ENCODE data around the gene CCSER2.

CCSER2 gene

DNA sequence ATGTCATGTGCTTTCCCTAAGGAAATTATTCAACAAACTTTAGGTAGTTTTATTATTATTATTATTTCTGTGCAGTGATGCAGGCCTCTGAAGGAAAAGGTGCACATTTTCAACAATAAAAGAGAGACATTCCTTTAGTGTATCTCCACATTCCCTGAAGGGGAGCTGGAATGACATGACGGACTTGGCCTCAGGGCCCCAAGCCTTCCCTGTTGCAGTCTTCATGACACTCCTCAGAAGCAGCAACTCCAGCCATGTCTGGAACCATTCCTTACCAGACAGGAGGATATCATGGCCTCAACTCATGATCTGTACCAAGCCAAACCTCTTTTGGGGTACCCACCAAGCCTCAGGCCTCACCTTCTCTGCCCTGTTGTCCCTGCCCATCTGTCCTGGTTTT lies 35.2 kb upstream of the CCSER2 start:
- H2BK5ac ChIP-seq (ENCODE audit: low read depth, low read length, poor library complexity, severe bottlenecking), result no peak overlapping the region

DNA sequence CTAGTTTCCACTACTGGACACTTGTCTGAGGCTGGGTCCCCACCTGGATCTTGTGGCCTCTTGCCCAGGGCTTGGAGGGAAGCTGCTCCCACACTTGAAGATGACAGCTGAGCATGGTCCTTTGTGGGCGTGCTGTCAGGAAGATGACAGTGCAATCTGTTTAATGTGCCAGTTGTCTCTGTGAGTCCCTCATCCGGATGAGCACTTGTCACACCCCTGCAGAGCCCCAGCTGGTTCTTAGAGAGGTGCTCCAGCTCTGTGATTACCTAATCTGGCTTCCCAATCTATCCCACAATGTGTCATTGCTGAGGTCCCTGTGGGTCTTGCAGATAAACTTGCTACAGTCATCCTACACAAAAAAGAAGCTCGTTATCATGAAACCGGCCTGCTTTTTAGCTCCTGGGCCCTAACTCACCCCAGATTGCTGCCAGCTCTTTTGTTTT lies 34.8 kb upstream of the CCSER2 start:
- H3K36me3 ChIP-seq (ENCODE audit: control insufficient read depth in 1 of 2, insufficient read depth in 2 of 2, low read depth in 1 of 2, low read length in 2 of 2), result no peaks in the 10 kb centered on the region
- no peak overlapping the region for H2AK5ac ChIP-seq (ENCODE audit: low read length, severe bottlenecking)
- H2BK120ac ChIP-seq (ENCODE audit: low read depth, low read length), result no peak overlapping the region
- 20% methylated on average over 4 of the region's 4 CpGs for WGBS
- DNase-seq, result no peak
- H3K79me1 ChIP-seq (replicated peaks; ENCODE audit: low read length, poor library complexity, severe bottlenecking), result no peaks in the 10 kb centered on the region
- no peak overlapping the region for H3K18ac ChIP-seq (ENCODE audit: low read depth in 1 of 2, low read length in 2 of 2)
- H2AFZ ChIP-seq (ENCODE audit: low read depth, low read length), result no peak overlapping the region
- H2BK12ac ChIP-seq (ENCODE audit: low read length in 2 of 2), result no peak overlapping the region
- peaks cover 2% of the 10 kb centered on the region for H3K4me1 ChIP-seq (ENCODE audit: control insufficient read depth, insufficient read depth, low read depth, low read length)
- H3K4me2 ChIP-seq (ENCODE audit: low read length, poor library complexity, severe bottlenecking), result no peak overlapping the region
- H3K27me3 ChIP-seq (ENCODE audit: control insufficient read depth in 1 of 2, insufficient read depth in 1 of 2, low read length in 2 of 2), result peaks cover 3 to 4% of the 10 kb centered on the region in 2 experiments
- H3K9ac ChIP-seq (ENCODE audit: low read length), result no peak overlapping the region
- no peak overlapping the region for H3K14ac ChIP-seq (ENCODE audit: low read length in 2 of 2)
- no peak overlapping the region for H2BK5ac ChIP-seq (ENCODE audit: low read depth, low read length, poor library complexity, severe bottlenecking)
- peak overlapping the region in 1 of 2 experiments; percentile 23 for H3K23ac ChIP-seq (ENCODE audit: low read length in 2 of 2)
- no peak overlapping the region for H3K27ac ChIP-seq (ENCODE audit: low read length, poor library complexity, severe bottlenecking)
- no peak overlapping the region for H3K4me3 ChIP-seq (ENCODE audit: insufficient read depth in 1 of 2, low read depth in 1 of 2, low read length in 2 of 2)
- H3K9me3 ChIP-seq (ENCODE audit: control insufficient read depth, low read length), result no peaks in the 10 kb centered on the region
- H4K8ac ChIP-seq (ENCODE audit: low read length), result no peak overlapping the region
- H2BK15ac ChIP-seq (ENCODE audit: low read depth, poor library complexity, severe bottlenecking), result no peak overlapping the region
- no peak overlapping the region for H4K91ac ChIP-seq (ENCODE audit: low read length)
- H3K4ac ChIP-seq (ENCODE audit: low read depth in 1 of 2, low read length in 2 of 2), result no peak overlapping the region

More for the DNA sequence above, 35.2 kb upstream of the CCSER2 start:
- no peak overlapping the region for H3K9ac ChIP-seq (ENCODE audit: low read length)
- no peak overlapping the region for H4K91ac ChIP-seq (ENCODE audit: low read length)
- no peak overlapping the region for H3K14ac ChIP-seq (ENCODE audit: low read length in 2 of 2)
- DNase-seq, result no peak
- no peak overlapping the region for H2AFZ ChIP-seq (ENCODE audit: low read depth, low read length)
- H3K18ac ChIP-seq (ENCODE audit: low read depth in 1 of 2, low read length in 2 of 2), result no peak overlapping the region
- H3K4me2 ChIP-seq (ENCODE audit: low read length, poor library complexity, severe bottlenecking), result no peak overlapping the region
- H2AK5ac ChIP-seq (ENCODE audit: low read length, severe bottlenecking), result no peak overlapping the region
- H3K27me3 ChIP-seq (ENCODE audit: control insufficient read depth in 1 of 2, insufficient read depth in 1 of 2, low read length in 2 of 2), result peaks cover 3 to 8% of the 10 kb centered on the region in 2 experiments
- peaks cover 2% of the 10 kb centered on the region for H3K4me1 ChIP-seq (ENCODE audit: control insufficient read depth, insufficient read depth, low read depth, low read length)
- no peak overlapping the region for H3K4ac ChIP-seq (ENCODE audit: low read depth in 1 of 2, low read length in 2 of 2)
- H3K4me3 ChIP-seq (ENCODE audit: insufficient read depth in 1 of 2, low read depth in 1 of 2, low read length in 2 of 2), result no peak overlapping the region
- H4K8ac ChIP-seq (ENCODE audit: low read length), result no peak overlapping the region
- H3K9me3 ChIP-seq (ENCODE audit: control insufficient read depth, low read length), result no peaks in the 10 kb centered on the region
- no peaks in the 10 kb centered on the region for H3K79me1 ChIP-seq (replicated peaks; ENCODE audit: low read length, poor library complexity, severe bottlenecking)
- no peak overlapping the region for H2BK120ac ChIP-seq (ENCODE audit: low read depth, low read length)
- H3K27ac ChIP-seq (ENCODE audit: low read length, poor library complexity, severe bottlenecking), result no peak overlapping the region
- no peak overlapping the region for H2BK15ac ChIP-seq (ENCODE audit: low read depth, poor library complexity, severe bottlenecking)
- H2BK12ac ChIP-seq (ENCODE audit: low read length in 2 of 2), result no peak overlapping the region
- H3K23ac ChIP-seq (ENCODE audit: low read length in 2 of 2), result no peak overlapping the region
- WGBS, result 83% methylated on average over 1 of the region's 1 CpG
- no peaks in the 10 kb centered on the region for H3K36me3 ChIP-seq (ENCODE audit: control insufficient read depth in 1 of 2, insufficient read depth in 2 of 2, low read depth in 1 of 2, low read length in 2 of 2)

DNA sequence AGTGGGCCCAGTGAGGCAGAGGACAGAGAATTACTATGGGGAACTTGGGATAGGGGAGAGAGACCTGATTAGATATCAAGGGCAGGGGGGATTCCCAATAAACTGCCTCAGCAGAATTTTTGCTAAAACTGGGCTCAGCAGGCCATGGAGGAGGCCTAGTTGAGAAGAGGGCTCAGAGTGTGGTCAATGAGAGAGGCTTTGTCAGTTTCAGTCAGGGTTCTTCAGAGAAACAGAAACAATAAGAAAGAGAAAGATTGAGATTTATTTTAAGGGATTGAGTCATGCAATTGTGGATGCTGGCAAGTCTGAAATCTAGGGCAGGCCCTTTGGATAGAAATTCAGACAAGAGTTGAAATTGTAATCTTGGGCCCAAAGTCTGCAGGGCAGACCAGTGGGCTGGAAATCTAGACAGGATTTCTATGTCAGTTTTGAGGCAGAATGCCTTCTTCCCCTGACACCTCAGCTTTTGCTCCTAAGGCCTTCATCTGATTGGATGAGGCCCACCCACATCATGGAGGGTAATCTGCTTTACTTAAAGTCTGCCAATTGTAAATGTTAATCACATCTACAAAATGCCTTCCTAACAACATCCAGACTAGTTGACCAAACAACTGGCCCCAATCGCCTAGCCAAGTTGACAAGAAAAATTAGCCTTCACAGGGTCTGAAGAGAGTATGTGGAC lies 33.5 kb upstream of the CCSER2 start:
- Histone ChIP-seq H2AK5ac (ENCODE audit: low read length, severe bottlenecking) (no peak overlapping the region), H3K4ac (ENCODE audit: low read depth in 1 of 2, low read length in 2 of 2) (no peak overlapping the region), H3K27me3 (ENCODE audit: control insufficient read depth in 1 of 2, insufficient read depth in 1 of 2, low read length in 2 of 2) (peaks cover 1 to 2% of the 10 kb centered on the region in 2 experiments), H3K4me2 (ENCODE audit: low read length, poor library complexity, severe bottlenecking) (no peak overlapping the region), H4K8ac (ENCODE audit: low read length) (no peak overlapping the region), H3K79me1 (replicated peaks; ENCODE audit: low read length, poor library complexity, severe bottlenecking) (no peaks in the 10 kb centered on the region), H3K14ac (ENCODE audit: low read length in 2 of 2) (no peak overlapping the region), H2BK5ac (ENCODE audit: low read depth, low read length, poor library complexity, severe bottlenecking) (no peak overlapping the region), H3K9ac (ENCODE audit: low read length) (no peak overlapping the region), H2AFZ (ENCODE audit: low read depth, low read length) (no peak overlapping the region), H4K91ac (ENCODE audit: low read length) (no peak overlapping the region), H3K27ac (ENCODE audit: low read length, poor library complexity, severe bottlenecking) (no peak overlapping the region), H3K9me3 (ENCODE audit: control insufficient read depth, low read length) (no peaks in the 10 kb centered on the region), H3K4me3 (ENCODE audit: insufficient read depth in 1 of 2, low read depth in 1 of 2, low read length in 2 of 2) (no peak overlapping the region), H3K18ac (ENCODE audit: low read depth in 1 of 2, low read length in 2 of 2) (no peak overlapping the region), H3K36me3 (ENCODE audit: control insufficient read depth in 1 of 2, insufficient read depth in 2 of 2, low read depth in 1 of 2, low read length in 2 of 2) (no peaks in the 10 kb centered on the region), H3K23ac (ENCODE audit: low read length in 2 of 2) (no peak overlapping the region), H3K4me1 (ENCODE audit: control insufficient read depth, insufficient read depth, low read depth, low read length) (peaks cover 2% of the 10 kb centered on the region), H2BK12ac (ENCODE audit: low read length in 2 of 2) (no peak overlapping the region), H2BK120ac (ENCODE audit: low read depth, low read length) (no peak overlapping the region), H2BK15ac (ENCODE audit: low read depth, poor library complexity, severe bottlenecking) (no peak overlapping the region)
- no peak for DNase-seq
- WGBS, result 85% methylated on average over 1 of the region's 1 CpG

DNA sequence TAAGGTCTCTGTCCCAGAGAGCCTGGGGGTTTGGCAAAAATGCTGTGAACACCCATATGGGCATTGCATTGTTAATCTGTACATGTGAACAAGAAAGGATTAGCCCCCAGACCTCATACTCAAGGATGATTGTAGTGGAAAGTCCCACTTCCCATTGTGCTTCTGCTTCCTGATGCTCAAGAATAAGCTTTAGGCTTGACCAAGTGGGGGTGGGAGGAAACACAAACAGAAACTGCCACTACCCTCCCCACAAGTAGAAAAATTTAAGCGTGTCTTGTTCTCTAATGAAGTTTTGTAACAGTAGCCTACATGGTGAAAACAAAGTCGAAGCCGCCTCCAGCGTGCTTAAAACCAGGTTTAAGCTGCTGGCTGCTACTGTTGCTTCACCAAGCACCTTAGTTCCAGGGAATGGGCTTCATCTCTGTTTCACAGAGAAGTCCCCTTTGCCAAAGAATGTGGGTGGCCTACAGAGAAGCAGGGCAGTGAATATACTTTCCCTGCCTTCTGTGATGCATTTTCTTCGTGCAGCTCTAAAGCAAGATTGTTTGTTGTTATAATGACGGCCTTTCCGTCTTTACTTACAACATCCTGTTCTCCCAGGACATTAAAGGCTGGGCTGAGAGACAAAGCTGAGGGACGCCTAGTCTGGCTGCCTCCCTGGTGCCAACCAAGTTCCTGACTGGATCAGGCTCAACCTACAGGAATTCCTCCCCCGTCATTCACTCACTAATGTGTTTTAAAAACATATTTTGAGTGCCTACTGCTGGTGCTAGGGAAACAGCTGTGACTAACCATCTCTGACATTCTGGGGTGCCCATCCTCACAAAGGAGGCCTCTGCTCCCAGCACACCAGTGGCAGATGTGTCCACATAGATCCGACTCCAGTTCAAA lies 32.1 kb upstream of the CCSER2 start:
- no peak overlapping the region for H3K4me3 ChIP-seq (ENCODE audit: insufficient read depth in 1 of 2, low read depth in 1 of 2, low read length in 2 of 2)
- peak overlapping the region; percentile 45 for H2BK120ac ChIP-seq (ENCODE audit: low read depth, low read length)
- no peaks in the 10 kb centered on the region for H3K9me3 ChIP-seq (ENCODE audit: control insufficient read depth, low read length)
- no peak overlapping the region for H2BK12ac ChIP-seq (ENCODE audit: low read length in 2 of 2)
- no peaks in the 10 kb centered on the region for H3K36me3 ChIP-seq (ENCODE audit: control insufficient read depth in 1 of 2, insufficient read depth in 2 of 2, low read depth in 1 of 2, low read length in 2 of 2)
- H3K23ac ChIP-seq (ENCODE audit: low read length in 2 of 2), result no peak overlapping the region
- H3K27ac ChIP-seq (ENCODE audit: low read length, poor library complexity, severe bottlenecking), result no peak overlapping the region
- H2AFZ ChIP-seq (ENCODE audit: low read depth, low read length), result no peak overlapping the region
- H3K27me3 ChIP-seq (ENCODE audit: control insufficient read depth in 1 of 2, insufficient read depth in 1 of 2, low read length in 2 of 2), result peaks cover 0 to 8% of the 10 kb centered on the region in 2 experiments
- peak overlapping the region; percentile 7 for H4K8ac ChIP-seq (ENCODE audit: low read length)
- no peak overlapping the region for H2AK5ac ChIP-seq (ENCODE audit: low read length, severe bottlenecking)
- no peak overlapping the region for H3K4ac ChIP-seq (ENCODE audit: low read depth in 1 of 2, low read length in 2 of 2)
- no peak overlapping the region for H2BK5ac ChIP-seq (ENCODE audit: low read depth, low read length, poor library complexity, severe bottlenecking)
- peak; percentile 73 for DNase-seq
- no peak overlapping the region for H3K4me2 ChIP-seq (ENCODE audit: low read length, poor library complexity, severe bottlenecking)
- no peak overlapping the region for H3K14ac ChIP-seq (ENCODE audit: low read length in 2 of 2)
- 43% methylated on average over 9 of the region's 10 CpGs for WGBS
- H3K79me1 ChIP-seq (replicated peaks; ENCODE audit: low read length, poor library complexity, severe bottlenecking), result no peaks in the 10 kb centered on the region
- no peak overlapping the region for H3K9ac ChIP-seq (ENCODE audit: low read length)
- H2BK15ac ChIP-seq (ENCODE audit: low read depth, poor library complexity, severe bottlenecking), result peak overlapping the region; percentile 36
- peaks cover 2% of the 10 kb centered on the region for H3K4me1 ChIP-seq (ENCODE audit: control insufficient read depth, insufficient read depth, low read depth, low read length)
- H4K91ac ChIP-seq (ENCODE audit: low read length), result peak overlapping the region; percentile 39
- H3K18ac ChIP-seq (ENCODE audit: low read depth in 1 of 2, low read length in 2 of 2), result no peak overlapping the region
